SK-N-DZ (cell line): ENCODE data around the gene GPHB5.

ENCODE experiments used
- DNase-seq: peaks from one replicate; pipeline ENCODE4 v3.0.0-alpha.2; 2015; ENCODE audit warnings: low spot score

GPHB5 gene

GRCh38 chr14:63266106-63266505 lies 52.6 kb downstream of the GPHB5 start:
- DNase-seq, result no peak
